HEK293 (cell line): ENCODE data around the gene CACNB2.

Experiments
- CTCF ChIA-PET: fragments of 350-600 bp; formaldehyde crosslinking; extraction: SDS; loops from one replicate; lab custom pipeline; 2021; ENCODE audit warnings: antibody characterized with exemption; lab: Yijun Ruan, JAX
- POLR2A ChIA-PET: fragments of 300-600 bp; formaldehyde crosslinking; extraction: SDS; loops from one replicate; lab custom pipeline; 2020; ENCODE audit warnings: antibody characterized with exemption, inconsistent platforms; lab: Yijun Ruan, JAX
- H3K27ac ChIP-seq: fragments of 200-500 bp; sonication (Bioruptor generic); 2 replicates; pipeline ENCODE4 v1.5.1; 2014; ENCODE audit warnings: low read depth, low read length, control low read depth, inconsistent platforms; ENCODE audit errors: extremely low read depth
- H3K36me3 ChIP-seq, 2 experiments: fragments of 200-500 bp in 1 of 2; sonication (Bioruptor generic) in 1 of 2; 1 replicate in 1 of 2; 2 replicates in 1 of 2; pipeline ENCODE4 v1.5.1; 2014 to 2017; ENCODE audit warnings: inconsistent platforms in 2 of 2, low read length in 2 of 2; ENCODE audit not compliant: control insufficient read depth in 2 of 2, insufficient read depth in 1 of 2
- H3K4me1 ChIP-seq: fragments of 200-500 bp; sonication (Bioruptor generic); 2 replicates; pipeline ENCODE4 v1.5.1; 2014; ENCODE audit warnings: mild to moderate bottlenecking, low read length, inconsistent platforms; ENCODE audit not compliant: control insufficient read depth, insufficient read depth
- H3K4me3 ChIP-seq: 2 replicates; pipeline ENCODE4 v1.5.1; 2011; ENCODE audit warnings: low read depth, mild to moderate bottlenecking, control low read depth, low read length, moderate library complexity
- H3K9me3 ChIP-seq: fragments of 200-500 bp; sonication (Bioruptor generic); 2 replicates; pipeline ENCODE4 v1.5.1; 2014; ENCODE audit warnings: low read depth, low read length, inconsistent platforms; ENCODE audit not compliant: control insufficient read depth, insufficient read depth
- GLIS2 ChIP-seq: fragments of 450-650 bp; formaldehyde crosslinking; IDR thresholded peaks from 2 replicates; pipeline ENCODE4 v1.5.1; 2016; ENCODE audit warnings: missing biosample characterization, missing genetic modification characterization
- MEIS1 ChIP-seq: sonication (generic); formaldehyde crosslinking; IDR thresholded peaks from 2 replicates; pipeline ENCODE4 v1.8.1; 2022; ENCODE audit warnings: missing genetic modification reagents, mild to moderate bottlenecking, borderline replicate concordance
- MZF1 ChIP-seq: fragments of 450-650 bp; formaldehyde crosslinking; IDR thresholded peaks from 2 replicates; pipeline ENCODE4 v1.5.1; 2017; ENCODE audit warnings: missing biosample characterization, missing genetic modification characterization, borderline replicate concordance
- WT1 ChIP-seq: fragments of 450-650 bp; formaldehyde crosslinking; IDR thresholded peaks from 2 replicates; pipeline ENCODE4 v1.5.1; 2016; ENCODE audit warnings: missing biosample characterization, missing genetic modification characterization
- ZBTB17 ChIP-seq: fragments of 450-650 bp; formaldehyde crosslinking; IDR thresholded peaks from 2 replicates; pipeline ENCODE4 v1.5.1; 2016; ENCODE audit warnings: missing biosample characterization, missing genetic modification characterization
- ZBTB48 ChIP-seq: fragments of 450-650 bp; formaldehyde crosslinking; IDR thresholded peaks from 2 replicates; pipeline ENCODE4 v1.5.1; 2016; ENCODE audit warnings: missing biosample characterization, missing genetic modification characterization
- ZFP41 ChIP-seq: fragments of 450-650 bp; formaldehyde crosslinking; IDR thresholded peaks from 2 replicates; pipeline ENCODE4 v1.5.1; 2016; ENCODE audit warnings: missing biosample characterization, missing genetic modification characterization, borderline replicate concordance
- ZNF174 ChIP-seq: fragments of 450-650 bp; formaldehyde crosslinking; IDR thresholded peaks from 2 replicates; pipeline ENCODE4 v1.5.0; 2017; ENCODE audit warnings: missing biosample characterization, mild to moderate bottlenecking, missing genetic modification characterization
- ZNF324 ChIP-seq: fragments of 450-650 bp; formaldehyde crosslinking; IDR thresholded peaks from 2 replicates; pipeline ENCODE4 v1.5.1; 2016; ENCODE audit warnings: missing biosample characterization, missing genetic modification characterization
- ZNF335 ChIP-seq: fragments of 450-650 bp; formaldehyde crosslinking; conservative IDR thresholded peaks from 2 replicates; pipeline ENCODE4 v1.5.1; 2016; ENCODE audit warnings: missing biosample characterization, missing genetic modification characterization
- ZNF629 ChIP-seq: fragments of 450-650 bp; formaldehyde crosslinking; IDR thresholded peaks from 2 replicates; pipeline ENCODE4 v1.5.1; 2017; ENCODE audit warnings: missing biosample characterization, missing genetic modification characterization
- TF ChIP-seq, protein P1 (sequence below): sonication (generic); formaldehyde crosslinking; IDR thresholded peaks from 2 replicates; pipeline ENCODE4 v1.8.1; 2022; ENCODE audit warnings: mild to moderate bottlenecking, moderate library complexity, missing genetic modification reagents
- TF ChIP-seq, protein P2 (sequence below): fragments of 450-650 bp; formaldehyde crosslinking; IDR thresholded peaks from 2 replicates; pipeline ENCODE4 v1.5.1; 2016; ENCODE audit warnings: missing biosample characterization, missing genetic modification characterization
- TF ChIP-seq, protein P3 (sequence below): fragments of 450-650 bp; formaldehyde crosslinking; IDR thresholded peaks from 2 replicates; pipeline ENCODE4 v1.5.1; 2016; ENCODE audit warnings: missing biosample characterization, missing genetic modification characterization, low read depth

CACNB2 gene

DNA sequence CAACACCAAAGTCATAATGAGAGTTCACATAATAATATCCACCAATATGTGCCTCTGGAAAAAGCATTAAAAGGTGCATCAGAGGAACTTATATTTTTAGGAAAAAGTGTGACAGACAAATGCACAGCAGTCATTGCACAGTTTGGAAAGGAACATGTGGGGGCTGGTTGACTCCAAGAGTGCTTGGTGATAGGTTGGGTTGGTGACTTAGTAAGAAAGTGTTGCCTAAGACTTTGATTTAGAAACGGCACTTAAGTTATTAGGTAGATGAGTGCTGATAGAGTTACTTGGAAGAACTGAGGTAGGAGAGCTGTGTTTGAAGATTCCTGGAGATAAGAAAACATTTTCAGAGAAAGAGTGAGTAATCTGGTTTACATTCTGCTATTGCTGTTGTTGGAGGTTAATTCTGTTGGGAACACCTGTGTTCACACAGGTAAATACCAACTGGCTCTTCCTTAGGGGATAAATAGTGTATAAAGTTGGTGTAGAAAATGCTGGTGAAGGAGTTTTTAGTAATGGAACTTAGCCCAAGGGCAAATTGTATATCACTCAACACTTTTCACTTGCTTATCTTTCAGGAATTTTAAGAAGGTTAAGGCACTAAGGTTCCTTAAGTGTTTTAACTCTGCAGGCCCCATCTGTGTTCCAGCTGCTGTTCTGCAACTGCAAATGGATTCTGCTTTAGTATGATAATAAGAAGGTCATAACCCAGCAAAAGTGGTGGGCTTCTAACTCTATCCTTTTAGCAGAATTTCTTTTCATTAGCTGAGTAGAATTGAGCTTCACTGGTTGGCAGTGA lies 315.1 kb downstream of the CACNB2 start:
- no peak overlapping the region for H3K4me3 ChIP-seq
- TF ChIP-seq ZFP41 (no peak), ZNF174 (tag by site-specific recombination) (no peak), GLIS2 (tag by site-specific recombination) (no peak), ZNF629 (tag by site-specific recombination) (no peak), MEIS1 (CRISPR knock-in tag) (no peak), MZF1 (tag by site-specific recombination) (no peak), ZBTB48 (tag by site-specific recombination) (no peak), ZNF324 (tag by site-specific recombination) (no peak), ZNF335 (tag by site-specific recombination) (no peak)
- TF ChIP-seq, protein P1, sequence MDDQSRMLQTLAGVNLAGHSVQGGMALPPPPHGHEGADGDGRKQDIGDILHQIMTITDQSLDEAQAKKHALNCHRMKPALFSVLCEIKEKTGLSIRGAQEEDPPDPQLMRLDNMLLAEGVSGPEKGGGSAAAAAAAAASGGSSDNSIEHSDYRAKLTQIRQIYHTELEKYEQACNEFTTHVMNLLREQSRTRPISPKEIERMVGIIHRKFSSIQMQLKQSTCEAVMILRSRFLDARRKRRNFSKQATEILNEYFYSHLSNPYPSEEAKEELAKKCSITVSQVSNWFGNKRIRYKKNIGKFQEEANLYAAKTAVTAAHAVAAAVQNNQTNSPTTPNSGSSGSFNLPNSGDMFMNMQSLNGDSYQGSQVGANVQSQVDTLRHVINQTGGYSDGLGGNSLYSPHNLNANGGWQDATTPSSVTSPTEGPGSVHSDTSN (CRISPR knock-in tag): no peak
- TF ChIP-seq, protein P2, sequence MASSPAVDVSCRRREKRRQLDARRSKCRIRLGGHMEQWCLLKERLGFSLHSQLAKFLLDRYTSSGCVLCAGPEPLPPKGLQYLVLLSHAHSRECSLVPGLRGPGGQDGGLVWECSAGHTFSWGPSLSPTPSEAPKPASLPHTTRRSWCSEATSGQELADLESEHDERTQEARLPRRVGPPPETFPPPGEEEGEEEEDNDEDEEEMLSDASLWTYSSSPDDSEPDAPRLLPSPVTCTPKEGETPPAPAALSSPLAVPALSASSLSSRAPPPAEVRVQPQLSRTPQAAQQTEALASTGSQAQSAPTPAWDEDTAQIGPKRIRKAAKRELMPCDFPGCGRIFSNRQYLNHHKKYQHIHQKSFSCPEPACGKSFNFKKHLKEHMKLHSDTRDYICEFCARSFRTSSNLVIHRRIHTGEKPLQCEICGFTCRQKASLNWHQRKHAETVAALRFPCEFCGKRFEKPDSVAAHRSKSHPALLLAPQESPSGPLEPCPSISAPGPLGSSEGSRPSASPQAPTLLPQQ (tag by site-specific recombination): no peak
- TF ChIP-seq, all 188 proteins: peak for 0
- no peaks in the 10 kb centered on the region for H3K4me1 ChIP-seq
- ChIA-PET POLR2A (no interaction called here), CTCF (no interaction called here)
- H3K27ac ChIP-seq: no peak overlapping the region
- no peaks in the 10 kb centered on the region for H3K9me3 ChIP-seq
- no peaks in the 10 kb centered on the region for H3K36me3 ChIP-seq

DNA sequence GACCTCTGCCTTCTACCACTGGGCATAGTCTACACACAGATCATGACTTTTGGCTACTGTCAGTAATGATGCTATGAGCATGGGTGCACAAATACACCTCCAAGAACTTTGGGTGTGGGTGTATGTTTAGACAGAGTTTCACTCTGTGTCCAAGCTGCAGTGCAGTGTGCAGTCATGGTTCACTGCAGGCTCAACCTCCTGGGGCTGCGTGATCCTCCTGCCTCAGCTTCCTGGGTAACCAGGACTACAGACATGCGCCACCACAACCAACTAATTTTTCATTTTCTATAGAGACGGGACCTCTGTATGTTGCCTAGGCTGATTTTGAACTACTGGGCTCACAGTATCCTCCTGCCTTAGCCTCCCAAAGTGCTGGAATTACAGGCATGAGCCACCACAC lies 316.8 kb downstream of the CACNB2 start:
- Histone ChIP-seq H3K4me3 (no peak overlapping the region), H3K9me3 (no peaks in the 10 kb centered on the region), H3K27ac (no peak overlapping the region), H3K36me3 (no peaks in the 10 kb centered on the region), H3K4me1 (no peaks in the 10 kb centered on the region)
- CTCF ChIA-PET: no interaction called here
- POLR2A ChIA-PET: no interaction called here
- TF ChIP-seq, protein P3, sequence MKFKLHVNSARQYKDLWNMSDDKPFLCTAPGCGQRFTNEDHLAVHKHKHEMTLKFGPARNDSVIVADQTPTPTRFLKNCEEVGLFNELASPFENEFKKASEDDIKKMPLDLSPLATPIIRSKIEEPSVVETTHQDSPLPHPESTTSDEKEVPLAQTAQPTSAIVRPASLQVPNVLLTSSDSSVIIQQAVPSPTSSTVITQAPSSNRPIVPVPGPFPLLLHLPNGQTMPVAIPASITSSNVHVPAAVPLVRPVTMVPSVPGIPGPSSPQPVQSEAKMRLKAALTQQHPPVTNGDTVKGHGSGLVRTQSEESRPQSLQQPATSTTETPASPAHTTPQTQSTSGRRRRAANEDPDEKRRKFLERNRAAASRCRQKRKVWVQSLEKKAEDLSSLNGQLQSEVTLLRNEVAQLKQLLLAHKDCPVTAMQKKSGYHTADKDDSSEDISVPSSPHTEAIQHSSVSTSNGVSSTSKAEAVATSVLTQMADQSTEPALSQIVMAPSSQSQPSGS (tag by site-specific recombination): no peak
- TF ChIP-seq WT1: no peak
- TF ChIP-seq, protein P2 (tag by site-specific recombination): no peak
- no peak for TF ChIP-seq ZBTB17 (tag by site-specific recombination)
- TF ChIP-seq, protein P1 (CRISPR knock-in tag): no peak
